Neural cell (in vitro differentiated cells): ENCODE results near the gene SLC16A4. TPM values are rescaled to one million over a fixed set of nuclear protein-coding genes. Genes with fewer than 3 reads are reported as not detected.

Source experiments
- H2AFZ ChIP-seq: fragments of 200-600, 300-800 bp; sonication (generic), shearing (Covaris generic); 2 replicates; pipeline ENCODE4 v1.6.0; 2014; ENCODE audit warnings: low read depth, mild to moderate bottlenecking, antibody characterized with exemption, low read length, moderate library complexity
- H3F3A ChIP-seq: fragments of 200-600 bp; shearing (Covaris generic); 2 replicates; pipeline ENCODE4 v1.6.1; 2016; ENCODE audit warnings: mild to moderate bottlenecking, moderate library complexity, mixed read lengths, antibody characterized with exemption, low read length; ENCODE audit not compliant: insufficient read depth, poor library complexity, severe bottlenecking
- H3K27ac ChIP-seq: fragments of 200-600, 300-800 bp; sonication (generic), shearing (Covaris generic); 2 replicates; pipeline ENCODE4 v1.5.1; 2014; ENCODE audit warnings: mild to moderate bottlenecking, low read length, moderate library complexity
- H3K27me3 ChIP-seq: fragments of 300-800, 200-600 bp; sonication (generic), shearing (Covaris generic); 2 replicates; pipeline ENCODE4 v1.6.0; 2014; ENCODE audit warnings: mild to moderate bottlenecking, low read depth, low read length, moderate library complexity; ENCODE audit not compliant: insufficient read depth
- H3K36me3 ChIP-seq: fragments of 300-800, 200-600 bp; sonication (generic), shearing (Covaris generic); 2 replicates; pipeline ENCODE4 v1.5.1; 2014; ENCODE audit warnings: mild to moderate bottlenecking, antibody characterized with exemption, low read length, moderate library complexity; ENCODE audit not compliant: insufficient read depth
- H3K4me2 ChIP-seq: fragments of 300-800, 200-600 bp; sonication (generic), shearing (Covaris generic); 2 replicates; pipeline ENCODE4 v1.6.0; 2014; ENCODE audit warnings: mild to moderate bottlenecking, low read length
- H3K4me3 ChIP-seq: fragments of 300-800, 200-600 bp; sonication (generic), shearing (Covaris generic); 2 replicates; pipeline ENCODE4 v1.5.1; 2014; ENCODE audit warnings: mild to moderate bottlenecking, low read length, moderate library complexity
- H3K79me2 ChIP-seq: fragments of 200-600 bp; shearing (Covaris generic); replicated peaks from 2 replicates; pipeline ENCODE4 v1.6.0; 2014; ENCODE audit warnings: mild to moderate bottlenecking, low read length, moderate library complexity; ENCODE audit not compliant: insufficient read depth
- H3K9ac ChIP-seq: fragments of 300-800, 200-600 bp; sonication (generic), shearing (Covaris generic); 2 replicates; pipeline ENCODE4 v1.6.1; 2016; ENCODE audit warnings: mild to moderate bottlenecking, low read length, mixed read lengths
- H3K9me2 ChIP-seq: fragments of 200-600 bp; shearing (Covaris generic); 2 replicates; pipeline ENCODE4 v1.6.1; 2016; ENCODE audit warnings: mild to moderate bottlenecking, low read length, mixed read lengths; ENCODE audit not compliant: insufficient read depth
- H3K9me3 ChIP-seq: fragments of 200-600, 300-800 bp; sonication (generic), shearing (Covaris generic); 2 replicates; pipeline ENCODE4 v1.6.1; 2016; ENCODE audit warnings: mild to moderate bottlenecking, mixed run types, low read length, moderate library complexity, mixed read lengths
- H4K20me1 ChIP-seq: fragments of 200-600 bp; shearing (Covaris generic); 2 replicates; pipeline ENCODE4 v1.6.1; 2016; ENCODE audit warnings: mild to moderate bottlenecking, mixed run types; ENCODE audit not compliant: insufficient read depth
- CTCF ChIP-seq: fragments of 450-650 bp; IDR thresholded peaks from 2 replicates; pipeline ENCODE4 v1.5.1; 2014; ENCODE audit warnings: antibody characterized with exemption, mild to moderate bottlenecking, moderate library complexity; ENCODE audit not compliant: poor library complexity, severe bottlenecking
- EP300 ChIP-seq: fragments of 450-650 bp; conservative IDR thresholded peaks from 2 replicates; pipeline ENCODE4 v1.6.1; 2014; ENCODE audit warnings: antibody characterized with exemption, mild to moderate bottlenecking, moderate library complexity; ENCODE audit not compliant: poor library complexity, severe bottlenecking
- EZH2 ChIP-seq: fragments of 200-600, 300-800 bp; shearing (Covaris generic), sonication (generic); IDR thresholded peaks from 2 replicates; pipeline ENCODE4 v1.6.1; 2014; ENCODE audit warnings: antibody characterized with exemption, low read length, borderline replicate concordance, mild to moderate bottlenecking; ENCODE audit not compliant: insufficient read depth, poor library complexity, severe bottlenecking
- MXI1 ChIP-seq: fragments of 450-650 bp; conservative IDR thresholded peaks from 2 replicates; pipeline ENCODE4 v1.6.1; 2014; ENCODE audit warnings: antibody characterized with exemption, mild to moderate bottlenecking; ENCODE audit not compliant: poor library complexity, severe bottlenecking
- POLR2AphosphoS5 ChIP-seq: IDR thresholded peaks from 2 replicates; pipeline ENCODE4 v1.6.1; 2012
- RAD21 ChIP-seq: fragments of 450-650 bp; conservative IDR thresholded peaks from 2 replicates; pipeline ENCODE4 v1.6.1; 2014; ENCODE audit warnings: antibody characterized with exemption, mild to moderate bottlenecking, moderate library complexity
- REST ChIP-seq: IDR thresholded peaks from 2 replicates; pipeline ENCODE4 v1.6.1; 2012; ENCODE audit warnings: borderline replicate concordance
- SMC3 ChIP-seq: fragments of 450-650 bp; conservative IDR thresholded peaks from 2 replicates; pipeline ENCODE4 v1.6.1; 2014; ENCODE audit warnings: antibody characterized with exemption, mild to moderate bottlenecking, moderate library complexity; ENCODE audit not compliant: poor library complexity
- TAF1 ChIP-seq: IDR thresholded peaks from 2 replicates; pipeline ENCODE4 v1.6.1; 2012; ENCODE audit warnings: low read depth
- polyA plus RNA-seq: library from polyadenylated mRNA; depleted of rRNA; stranded (reverse); fragments of >200 nt; gene quantifications from 2 replicates; pipeline ENCODE4 v1.2.3, GENCODE V29; 2014

Gene SLC16A4
- polyA plus RNA-seq, 1 donor from 2014 or later = 1.2 TPM

GRCh38 chr1:110350360-110350759 lies 40.5 kb downstream of the SLC16A4 start:
- H4K20me1 ChIP-seq = no peaks in the 10 kb centered on the region
- H3K4me3 ChIP-seq = peak overlapping the region; percentile 30
- H3K9ac ChIP-seq = no peak overlapping the region
- H3K36me3 ChIP-seq = no peaks in the 10 kb centered on the region
- H3K4me2 ChIP-seq = no peak overlapping the region
- H3K27me3 ChIP-seq = no peaks in the 10 kb centered on the region
- H3F3A ChIP-seq = no peaks in the 10 kb centered on the region
- H3K27ac ChIP-seq = no peak overlapping the region
- no peaks in the 10 kb centered on the region for H3K9me3 ChIP-seq
- TF ChIP-seq MXI1 (no peak), CTCF (no peak), REST (no peak), RAD21 (no peak), EP300 (no peak), POLR2AphosphoS5 (no peak)
- H2AFZ ChIP-seq = no peak overlapping the region
- peaks cover 63% of the 10 kb centered on the region for H3K79me2 ChIP-seq
- no peaks in the 10 kb centered on the region for H3K9me2 ChIP-seq

GRCh38 chr1:110348771-110349170 lies 42.1 kb downstream of the SLC16A4 start:
- H3K4me3 ChIP-seq = peak overlapping the region; percentile 38
- peaks cover 72% of the 10 kb centered on the region for H3K79me2 ChIP-seq
- H3K36me3 ChIP-seq = no peaks in the 10 kb centered on the region
- H3F3A ChIP-seq = no peaks in the 10 kb centered on the region
- no peak overlapping the region for H3K9ac ChIP-seq
- no peaks in the 10 kb centered on the region for H3K9me3 ChIP-seq
- H3K4me2 ChIP-seq = peak overlapping the region; percentile 7
- H4K20me1 ChIP-seq = no peaks in the 10 kb centered on the region
- no peaks in the 10 kb centered on the region for H3K27me3 ChIP-seq
- no peaks in the 10 kb centered on the region for H3K9me2 ChIP-seq
- no peak overlapping the region for H2AFZ ChIP-seq
- H3K27ac ChIP-seq = no peak overlapping the region
- no peak for TF ChIP-seq REST
- TF ChIP-seq SMC3 = no peak
- TF ChIP-seq CTCF = no peak
- no peak for TF ChIP-seq POLR2AphosphoS5
- TF ChIP-seq EZH2 = no peak
- TF ChIP-seq EP300 = no peak
- TF ChIP-seq MXI1 = no peak
- no peak for TF ChIP-seq RAD21
- TF ChIP-seq TAF1 = no peak
